ENCODE measurements around the gene OR10H2.

DNA sequence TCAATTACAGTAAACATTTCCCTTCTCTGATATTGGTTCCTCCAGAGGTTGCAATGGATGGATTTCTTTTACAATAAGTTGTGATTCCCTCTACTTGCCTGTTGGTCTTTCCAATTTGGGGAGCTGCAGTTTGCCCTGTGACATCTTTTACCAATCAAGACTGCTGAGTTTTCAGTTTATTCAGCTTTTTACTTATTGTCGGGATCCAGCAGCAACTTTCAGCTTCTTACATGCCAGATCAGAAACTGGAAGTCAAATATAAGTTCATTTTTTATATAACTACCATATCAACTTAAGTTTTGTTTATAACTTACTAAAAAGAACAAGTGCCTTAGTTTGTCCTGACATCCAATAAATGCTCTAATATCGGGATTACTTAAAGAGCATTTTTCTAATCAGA lies 20.4 kb downstream of the OR10H2 start:
- TF ChIP-seq, protein P1, sequence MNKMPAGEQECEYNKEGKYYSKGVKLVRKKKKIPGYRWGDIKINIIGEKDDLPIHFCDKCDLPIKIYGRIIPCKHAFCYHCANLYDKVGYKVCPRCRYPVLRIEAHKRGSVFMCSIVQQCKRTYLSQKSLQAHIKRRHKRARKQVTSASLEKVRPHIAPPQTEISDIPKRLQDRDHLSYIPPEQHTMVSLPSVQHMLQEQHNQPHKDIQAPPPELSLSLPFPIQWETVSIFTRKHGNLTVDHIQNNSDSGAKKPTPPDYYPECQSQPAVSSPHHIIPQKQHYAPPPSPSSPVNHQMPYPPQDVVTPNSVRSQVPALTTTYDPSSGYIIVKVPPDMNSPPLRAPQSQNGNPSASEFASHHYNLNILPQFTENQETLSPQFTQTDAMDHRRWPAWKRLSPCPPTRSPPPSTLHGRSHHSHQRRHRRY (tag by site-specific recombination; IDR thresholded peaks at IDR 0.05): no peak
- TF ChIP-seq, protein P2, sequence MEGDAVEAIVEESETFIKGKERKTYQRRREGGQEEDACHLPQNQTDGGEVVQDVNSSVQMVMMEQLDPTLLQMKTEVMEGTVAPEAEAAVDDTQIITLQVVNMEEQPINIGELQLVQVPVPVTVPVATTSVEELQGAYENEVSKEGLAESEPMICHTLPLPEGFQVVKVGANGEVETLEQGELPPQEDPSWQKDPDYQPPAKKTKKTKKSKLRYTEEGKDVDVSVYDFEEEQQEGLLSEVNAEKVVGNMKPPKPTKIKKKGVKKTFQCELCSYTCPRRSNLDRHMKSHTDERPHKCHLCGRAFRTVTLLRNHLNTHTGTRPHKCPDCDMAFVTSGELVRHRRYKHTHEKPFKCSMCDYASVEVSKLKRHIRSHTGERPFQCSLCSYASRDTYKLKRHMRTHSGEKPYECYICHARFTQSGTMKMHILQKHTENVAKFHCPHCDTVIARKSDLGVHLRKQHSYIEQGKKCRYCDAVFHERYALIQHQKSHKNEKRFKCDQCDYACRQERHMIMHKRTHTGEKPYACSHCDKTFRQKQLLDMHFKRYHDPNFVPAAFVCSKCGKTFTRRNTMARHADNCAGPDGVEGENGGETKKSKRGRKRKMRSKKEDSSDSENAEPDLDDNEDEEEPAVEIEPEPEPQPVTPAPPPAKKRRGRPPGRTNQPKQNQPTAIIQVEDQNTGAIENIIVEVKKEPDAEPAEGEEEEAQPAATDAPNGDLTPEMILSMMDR (tag by site-specific recombination; IDR thresholded peaks at IDR 0.05): no peak
- TF ChIP-seq MEIS1 (CRISPR knock-in tag; IDR thresholded peaks at IDR 0.05; ENCODE audit: borderline replicate concordance) (no peak), SP2 (tag by site-specific recombination; IDR thresholded peaks at IDR 0.05) (no peak), ZBTB7A (tag by site-specific recombination; IDR thresholded peaks at IDR 0.05; ENCODE audit: low read depth) (no peak), SP7 (tag by site-specific recombination; IDR thresholded peaks at IDR 0.05) (no peak), REPIN1 (tag by site-specific recombination; IDR thresholded peaks at IDR 0.05; ENCODE audit: low read depth) (no peak), ZNF473 (tag by site-specific recombination; IDR thresholded peaks at IDR 0.05) (no peak), ZNF768 (tag by site-specific recombination; IDR thresholded peaks at IDR 0.05) (no peak), ZNF416 (tag by site-specific recombination; IDR thresholded peaks at IDR 0.05) (no peak), MYNN (tag by site-specific recombination; IDR thresholded peaks at IDR 0.05; ENCODE audit: borderline replicate concordance) (no peak), ZNF555 (tag by site-specific recombination; conservative IDR thresholded peaks at IDR 0.05) (no peak)
- TF ChIP-seq, protein P3, sequence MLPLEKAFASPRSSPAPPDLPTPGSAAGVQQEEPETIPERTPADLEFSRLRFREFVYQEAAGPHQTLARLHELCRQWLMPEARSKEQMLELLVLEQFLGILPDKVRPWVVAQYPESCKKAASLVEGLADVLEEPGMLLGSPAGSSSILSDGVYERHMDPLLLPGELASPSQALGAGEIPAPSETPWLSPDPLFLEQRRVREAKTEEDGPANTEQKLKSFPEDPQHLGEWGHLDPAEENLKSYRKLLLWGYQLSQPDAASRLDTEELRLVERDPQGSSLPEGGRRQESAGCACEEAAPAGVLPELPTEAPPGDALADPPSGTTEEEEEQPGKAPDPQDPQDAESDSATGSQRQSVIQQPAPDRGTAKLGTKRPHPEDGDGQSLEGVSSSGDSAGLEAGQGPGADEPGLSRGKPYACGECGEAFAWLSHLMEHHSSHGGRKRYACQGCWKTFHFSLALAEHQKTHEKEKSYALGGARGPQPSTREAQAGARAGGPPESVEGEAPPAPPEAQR (tag by site-specific recombination; IDR thresholded peaks at IDR 0.05): no peak
- TF ChIP-seq, protein P4, sequence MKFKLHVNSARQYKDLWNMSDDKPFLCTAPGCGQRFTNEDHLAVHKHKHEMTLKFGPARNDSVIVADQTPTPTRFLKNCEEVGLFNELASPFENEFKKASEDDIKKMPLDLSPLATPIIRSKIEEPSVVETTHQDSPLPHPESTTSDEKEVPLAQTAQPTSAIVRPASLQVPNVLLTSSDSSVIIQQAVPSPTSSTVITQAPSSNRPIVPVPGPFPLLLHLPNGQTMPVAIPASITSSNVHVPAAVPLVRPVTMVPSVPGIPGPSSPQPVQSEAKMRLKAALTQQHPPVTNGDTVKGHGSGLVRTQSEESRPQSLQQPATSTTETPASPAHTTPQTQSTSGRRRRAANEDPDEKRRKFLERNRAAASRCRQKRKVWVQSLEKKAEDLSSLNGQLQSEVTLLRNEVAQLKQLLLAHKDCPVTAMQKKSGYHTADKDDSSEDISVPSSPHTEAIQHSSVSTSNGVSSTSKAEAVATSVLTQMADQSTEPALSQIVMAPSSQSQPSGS (tag by site-specific recombination; IDR thresholded peaks at IDR 0.05; ENCODE audit: low read depth): no peak
